ENCODE measurements around the gene DHRS3.
"Not testable (repeated sequence)": the region's sequence is repeated elsewhere in the genome, so short reads cannot be mapped to it uniquely, and the experiment has no call there.

DHRS3 gene, protein sequence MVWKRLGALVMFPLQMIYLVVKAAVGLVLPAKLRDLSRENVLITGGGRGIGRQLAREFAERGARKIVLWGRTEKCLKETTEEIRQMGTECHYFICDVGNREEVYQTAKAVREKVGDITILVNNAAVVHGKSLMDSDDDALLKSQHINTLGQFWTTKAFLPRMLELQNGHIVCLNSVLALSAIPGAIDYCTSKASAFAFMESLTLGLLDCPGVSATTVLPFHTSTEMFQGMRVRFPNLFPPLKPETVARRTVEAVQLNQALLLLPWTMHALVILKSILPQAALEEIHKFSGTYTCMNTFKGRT

GRCh38 chr1:12617901-12618660, at the start of gene DHRS3:
Gene DHRS3 (minus strand): TSS chr1:12618210. CDS start chr1:12617348, 862 bp downstream.
- DNase-seq: peak; percentile 93

- DNase-seq: no peak
Observed at GRCh38 chr1:12666141-12666735, 48.2 kb upstream of the DHRS3 start.

DNA sequence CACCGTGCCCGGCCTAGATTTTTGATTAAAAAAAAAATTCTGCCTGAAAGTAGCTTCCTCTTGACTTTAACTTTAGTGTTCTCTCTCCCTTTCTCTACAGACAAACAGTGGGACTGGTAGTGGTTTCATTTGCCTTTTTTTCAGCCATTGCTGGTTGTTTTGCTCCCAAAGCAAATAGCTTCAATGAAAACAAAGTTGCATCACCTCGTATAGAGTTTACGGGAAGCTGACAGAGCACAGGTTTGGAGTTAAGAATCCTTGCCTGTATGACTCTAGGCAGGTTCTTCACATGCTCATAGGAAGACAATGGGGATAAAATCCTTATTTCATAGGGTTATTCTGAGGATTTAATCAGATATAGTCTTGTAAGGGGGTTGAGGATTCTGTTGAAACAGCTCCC, 47.5 kb upstream of the DHRS3 start:
- DNase-seq: no peak

GRCh38 chr1:12662556-12662955, 44.5 kb upstream of the DHRS3 start:
- no peak for DNase-seq

- no peak for DNase-seq
Observed at GRCh38 chr1:12661606-12662219, 43.7 kb upstream of the DHRS3 start.

GRCh38 chr1:12658531-12659453, 40.8 kb upstream of the DHRS3 start:
- DNase-seq: peak; percentile 94

DNA sequence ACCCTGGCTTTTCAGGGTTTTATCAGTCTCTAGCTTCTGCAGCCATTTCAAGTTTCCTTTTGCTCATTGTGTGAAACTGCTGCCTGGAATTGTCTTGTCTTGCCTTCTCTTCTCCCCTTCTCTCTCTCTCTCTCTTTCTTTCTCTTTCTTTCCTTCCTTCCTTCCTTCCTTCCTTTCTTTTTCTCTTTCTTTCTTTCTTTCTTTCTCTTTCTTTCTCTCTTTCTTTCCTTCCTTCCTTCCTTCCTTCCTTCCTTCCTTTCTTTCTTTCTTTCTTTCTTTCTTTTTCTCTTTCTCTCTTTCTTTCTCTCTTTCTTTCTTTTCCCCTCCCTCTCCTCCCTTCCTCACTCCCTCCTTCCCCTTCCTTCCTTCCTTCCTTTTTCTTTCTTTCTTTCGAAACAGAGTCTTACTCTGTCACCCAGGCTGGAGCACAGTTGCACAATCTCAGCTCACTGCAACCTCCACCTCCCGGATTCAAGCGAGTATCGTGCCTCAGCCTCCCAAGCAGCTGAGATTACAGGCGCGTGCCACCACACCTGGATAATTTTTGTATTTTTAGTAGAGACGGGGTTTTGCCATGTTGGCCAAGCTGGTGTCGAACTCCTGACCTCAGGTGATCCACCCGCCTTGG, 40.0 kb upstream of the DHRS3 start:
- not testable (repeated sequence) for DNase-seq

DNA sequence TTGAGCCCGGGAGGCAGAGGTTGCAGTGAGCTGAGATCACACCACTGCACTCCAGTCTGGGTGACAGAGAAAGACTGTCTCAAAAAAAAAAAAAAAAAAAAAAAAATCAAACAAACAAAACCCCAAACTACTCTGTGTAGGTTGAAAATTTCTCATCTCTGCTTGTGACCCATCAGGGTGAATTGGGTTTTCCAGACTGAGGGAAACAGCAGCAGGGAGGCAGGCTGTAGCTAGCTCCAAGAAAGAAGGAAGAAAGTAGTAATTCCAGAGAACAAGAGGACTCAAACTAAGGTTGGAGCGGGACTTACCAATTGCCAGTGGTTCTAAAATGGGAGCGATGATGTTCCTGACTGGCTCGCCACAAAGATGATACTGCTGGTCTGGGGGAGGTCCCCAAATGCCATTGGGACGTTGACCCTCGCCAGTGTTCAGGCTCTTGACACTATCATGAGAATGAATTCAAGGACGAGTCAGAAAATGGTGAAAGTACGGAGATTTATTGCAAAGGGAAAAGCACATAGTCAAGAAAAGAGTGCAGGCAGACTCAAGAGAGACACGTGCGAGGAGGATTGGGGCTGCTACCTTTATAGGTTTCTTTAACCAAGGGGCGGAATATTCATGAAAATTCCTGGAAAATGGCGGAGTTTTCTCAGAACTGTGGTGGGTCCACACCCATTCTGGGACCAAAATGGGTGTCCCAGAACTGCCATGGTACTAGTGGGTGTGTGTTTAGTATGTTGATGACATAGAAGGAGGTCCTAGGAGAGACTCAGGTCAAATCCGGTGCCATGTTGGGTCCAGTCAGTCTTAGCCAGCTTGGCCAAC, 39.3 kb upstream of the DHRS3 start:
- no peak for DNase-seq

DNA sequence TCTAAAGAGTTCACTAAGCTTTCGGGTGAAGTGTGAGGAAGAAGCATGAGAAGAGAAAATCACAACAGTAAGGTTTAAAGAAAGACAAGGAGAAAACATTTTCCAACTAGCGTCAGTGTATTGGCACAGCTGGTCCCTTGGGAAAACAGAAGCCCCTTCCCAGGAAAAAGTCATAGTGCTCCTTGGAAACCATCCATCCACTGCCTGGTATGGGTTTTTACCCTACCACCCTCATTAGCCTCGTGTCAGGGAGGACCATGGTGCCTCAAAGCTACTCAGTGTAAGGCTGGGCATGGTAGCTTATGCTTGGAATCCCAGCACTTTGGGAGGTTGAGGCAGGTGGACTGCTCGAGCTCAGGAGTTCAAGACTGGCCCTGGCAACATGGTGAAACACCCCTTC, 38.6 kb upstream of the DHRS3 start:
- DNase-seq: no peak

GRCh38 chr1:12654657-12655056, 36.6 kb upstream of the DHRS3 start:
- DNase-seq: no peak

GRCh38 chr1:12654004-12654567, 36.1 kb upstream of the DHRS3 start:
- DNase-seq: no peak

DNA sequence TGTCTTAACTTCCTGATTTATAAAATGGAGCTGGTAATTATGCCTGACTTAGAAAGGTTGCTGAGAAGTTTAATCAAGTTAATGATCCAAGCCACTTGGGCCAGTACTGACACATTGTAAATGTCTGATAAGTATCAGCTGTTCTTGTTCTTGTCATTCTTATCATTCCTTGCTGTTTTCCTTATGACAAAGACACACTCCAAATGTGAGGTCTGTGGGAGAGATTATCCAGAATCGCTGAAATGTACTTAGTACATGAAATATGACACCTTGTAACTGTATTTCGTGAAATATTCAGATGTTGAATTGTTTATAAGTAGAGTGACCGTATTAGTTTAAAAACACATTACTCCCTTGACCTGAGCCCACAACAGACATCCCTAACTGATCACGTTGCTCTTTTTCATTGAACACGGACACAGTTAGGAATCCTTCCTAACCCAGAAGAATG, 32.0 kb upstream of the DHRS3 start:
- DNase-seq: no peak

DNA sequence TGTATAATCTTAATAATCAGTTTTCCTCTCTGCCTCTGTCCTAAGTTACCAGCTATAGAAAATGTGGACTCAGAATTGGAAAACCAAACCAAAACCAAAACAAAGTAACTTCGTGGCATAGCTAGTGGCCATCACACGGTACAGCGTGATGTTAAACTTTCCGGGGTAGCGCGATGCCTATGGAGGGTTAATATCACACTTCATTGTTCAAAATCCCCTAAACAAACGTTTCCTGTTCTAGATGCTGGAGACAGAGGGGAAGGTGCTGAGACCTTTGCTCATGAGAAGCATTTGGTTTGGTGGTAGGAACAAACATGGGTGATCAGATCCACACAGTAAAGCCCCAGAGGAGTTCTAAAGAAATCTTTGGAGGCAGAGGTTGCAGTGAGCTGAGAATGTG, 30.7 kb upstream of the DHRS3 start:
- DNase-seq: no peak

DNA sequence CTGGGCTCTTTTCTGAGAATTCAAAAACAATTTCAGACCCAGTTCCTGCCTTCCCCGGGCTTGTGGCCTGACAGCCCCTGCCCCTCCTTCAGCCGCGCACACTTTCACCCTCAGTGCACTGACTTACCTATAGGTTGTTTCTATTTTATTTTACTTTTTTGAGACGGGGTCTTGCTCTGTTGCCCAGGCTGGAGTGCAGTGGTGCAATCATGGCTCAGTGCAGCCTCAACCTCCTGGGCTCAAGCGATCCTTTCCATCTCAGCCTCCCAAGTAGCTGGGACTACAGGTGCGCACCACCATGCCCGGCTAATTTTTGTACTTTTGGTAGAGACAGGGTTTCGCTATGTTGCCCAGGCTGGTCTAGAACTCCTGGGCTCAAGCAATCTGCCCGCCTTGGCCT, 27.4 kb upstream of the DHRS3 start:
- not testable (repeated sequence) for DNase-seq

- no peak for DNase-seq
Observed at GRCh38 chr1:12644829-12645228, 26.8 kb upstream of the DHRS3 start.

DNA sequence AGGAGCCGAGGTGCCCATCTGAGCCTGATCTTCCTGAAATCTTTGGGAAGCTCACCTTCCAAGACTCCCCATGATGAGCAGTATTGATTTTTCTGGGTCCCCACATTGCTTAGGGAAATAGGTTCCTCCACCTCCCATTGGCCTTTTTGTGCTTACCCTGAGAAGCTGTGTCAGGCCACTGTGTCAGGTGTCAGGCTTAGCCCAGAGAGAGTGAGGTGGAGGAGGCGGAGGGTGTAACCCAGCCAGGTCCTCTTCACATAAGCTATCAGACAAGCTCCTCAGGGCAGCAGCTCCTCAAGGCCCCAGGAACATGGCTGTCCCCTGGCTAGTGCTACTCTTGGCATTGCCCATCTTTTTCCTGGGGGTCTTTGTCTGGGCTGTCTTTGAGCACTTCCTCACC, 26.2 kb upstream of the DHRS3 start:
- no peak for DNase-seq

DNA sequence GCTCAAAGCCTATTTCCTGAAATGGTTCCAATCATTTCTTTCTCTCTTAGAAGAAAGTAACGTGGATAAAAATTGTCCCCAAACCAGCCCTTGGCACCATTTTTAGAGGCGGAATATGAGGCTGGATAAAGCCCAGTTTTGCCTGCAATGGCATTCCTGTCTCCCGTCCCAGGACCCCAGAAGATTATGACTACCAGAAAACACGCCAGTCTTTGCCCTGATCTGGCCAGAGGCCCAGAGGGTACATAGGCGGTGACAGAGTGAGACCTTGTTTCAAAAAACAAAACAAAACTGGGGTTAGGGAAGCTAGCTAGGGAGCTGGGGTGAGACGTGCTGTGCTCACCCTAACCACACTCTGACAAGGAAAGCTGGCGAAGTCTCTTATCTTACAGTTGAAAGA, 25.8 kb upstream of the DHRS3 start, which contains the start of gene AADACL4:
Gene AADACL4, plus strand, starts transcription at position 301 of the 400 bp plus-strand sequence. CDS start 462 bp downstream, outside the sequence.
- no peak for DNase-seq

DNA sequence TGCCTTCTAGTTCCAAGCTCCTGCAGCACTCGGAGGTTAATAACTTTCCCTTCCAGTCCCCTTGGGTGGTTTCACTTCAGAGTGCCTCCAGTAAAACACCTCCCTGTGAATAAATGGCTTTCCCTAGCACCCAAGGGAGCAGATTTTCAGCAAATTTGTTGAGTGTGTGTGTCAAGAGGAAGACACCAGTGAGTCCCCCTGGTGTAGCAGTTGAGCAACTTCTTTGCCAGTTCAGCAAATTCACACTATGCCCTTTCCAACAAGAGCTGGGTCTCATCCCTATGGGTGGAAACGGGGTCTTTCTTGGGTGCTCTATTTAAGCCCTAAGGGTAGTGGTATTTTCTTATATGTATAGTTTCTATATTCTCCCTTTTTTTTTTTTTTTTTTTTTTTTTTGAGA, 25.1 kb upstream of the DHRS3 start:
- peak; percentile 31 for DNase-seq

GRCh38 chr1:12640958-12641272, 22.9 kb upstream of the DHRS3 start:
- DNase-seq: no peak

GRCh38 chr1:12640237-12640957, 22.4 kb upstream of the DHRS3 start:
- DNase-seq: no peak
